Breast epithelium (tissue), 3 donors: ENCODE results near the gene C6orf132.

ENCODE experiments used
- CTCF ChIP-seq, 3 donors: fragments of 450-650 bp; IDR thresholded peaks; one replicate each; pipeline ENCODE4 v1.5.1; 2016 to 2017; ENCODE audit warnings: antibody characterized with exemption in 3 of 3, mild to moderate bottlenecking in 3 of 3, moderate library complexity in 3 of 3
- POLR2A ChIP-seq: fragments of 450-650 bp; IDR thresholded peaks from one replicate; pipeline ENCODE4 v1.6.1; 2016; ENCODE audit warnings: antibody characterized with exemption, mild to moderate bottlenecking, moderate library complexity
- POLR2AphosphoS5 ChIP-seq, 3 donors: sonication (generic); formaldehyde crosslinking; IDR thresholded peaks; one replicate each; pipeline ENCODE4 v1.6.1; 2017; ENCODE audit warnings: antibody characterized with exemption in 3 of 3

GRCh38 chr6:42103753-42104094 is 38.7 kb downstream of the C6orf132 start:
- no peak for TF ChIP-seq CTCF (IDR thresholded peaks at IDR 0.05)
- no peak for TF ChIP-seq POLR2AphosphoS5 (IDR thresholded peaks at IDR 0.05)
- TF ChIP-seq POLR2A = no peak
